Transverse colon (tissue), 4 donors: ENCODE data around the gene TEDDM1. TPM values are rescaled to one million over a fixed set of nuclear protein-coding genes. Genes with fewer than 3 reads are reported as not detected.
"Not testable (repeated sequence)": the region's sequence is repeated elsewhere in the genome, so short reads cannot be mapped to it uniquely, and the experiment has no call there.

Experiments used
- DNase-seq: peaks from one replicate; pipeline ENCODE4 v3.0.0-alpha.2; 2019
- H3K27ac ChIP-seq, 4 donors: fragments of 200-600 bp; sonication (generic); 2 replicates each; pipeline ENCODE4 v1.5.1; 2016 to 2018; ENCODE audit warnings: inconsistent platforms in 4 of 4
- H3K27me3 ChIP-seq: fragments of 200-600 bp; sonication (generic); 2 replicates; pipeline ENCODE4 v1.5.1; 2017; ENCODE audit warnings: inconsistent platforms
- H3K36me3 ChIP-seq, 4 donors: fragments of 200-600 bp; sonication (generic); 2 replicates each; pipeline ENCODE4 v1.5.1; 2017 to 2019; ENCODE audit warnings: inconsistent platforms in 4 of 4
- H3K4me1 ChIP-seq, 4 donors: fragments of 200-600 bp; sonication (generic); 2 replicates each; pipeline ENCODE4 v1.5.1; 2017 to 2020; ENCODE audit warnings: inconsistent platforms in 4 of 4
- H3K4me3 ChIP-seq, 4 donors: fragments of 200-600 bp; sonication (generic); 1 replicate in 1 of 4; 2 replicates in 3 of 4; pipeline versions ENCODE4 v1.5.1 to v1.6.1; 2017 to 2019; ENCODE audit warnings: inconsistent platforms in 4 of 4
- H3K9me3 ChIP-seq, 2 donors: fragments of 200-600 bp; sonication (generic); 2 replicates each; pipeline ENCODE4 v1.5.1; 2017 to 2019; ENCODE audit warnings: inconsistent platforms in 2 of 2
- EP300 ChIP-seq: sonication (generic); formaldehyde crosslinking; IDR thresholded peaks from one replicate; pipeline ENCODE4 v1.6.1; 2017; ENCODE audit warnings: antibody characterized with exemption, low read depth
- POLR2A ChIP-seq: fragments of 450-650 bp; IDR thresholded peaks from one replicate; pipeline ENCODE4 v1.6.1; 2016; ENCODE audit warnings: antibody characterized with exemption, mild to moderate bottlenecking, moderate library complexity
- POLR2AphosphoS5 ChIP-seq, 3 donors: sonication (generic); formaldehyde crosslinking; IDR thresholded peaks; one replicate each; pipeline ENCODE4 v1.6.1; 2016; ENCODE audit warnings: antibody characterized with exemption in 3 of 3
- WGBS, 2 donors: methylation state at CpG; one replicate each; pipeline ENCODE4 v1.1.5; 2018; ENCODE audit warnings: low coverage in 1 of 2; 5-methylcytosine and 5-hydroxymethylcytosine counted together
- in situ Hi-C, 4 donors: fragments of 200-750 bp; cut with MboI; loops; one replicate each; pipeline versions ENCODE4 v1.15.0 to v1.15.1; 2017; ENCODE audit warnings: low sequenced_read_pairs in 3 of 4, low pct_ligation_motif_present in 1 of 4, low pct_unique_long_range_greater_than_20kb in 1 of 4
- intact Hi-C: fragments of 100-400 bp; cut with DNase I; formaldehyde crosslinking; loops from one replicate; pipeline ENCODE4 v1.15.1; 2023; ENCODE audit warnings: low total_unique reads
- total RNA-seq, 4 donors: library from RNA; depleted of rRNA; stranded (reverse); fragments of >200 nt; gene quantifications; one replicate each; pipeline ENCODE4 v1.1.0, GENCODE V29; 2016
- TF ChIP-seq, protein P1 (sequence below), 5 experiments: fragments of 200-600 bp in 3 of 5; fragments of 450-650 bp in 2 of 5; sonication (generic) in 3 of 5; IDR thresholded peaks; 1 replicate in 2 of 5; 2 replicates in 3 of 5; pipeline ENCODE4 v1.5.1; 2016 to 2017; ENCODE audit warnings: antibody characterized with exemption in 5 of 5, inconsistent platforms in 3 of 5, mild to moderate bottlenecking in 2 of 5, moderate library complexity in 1 of 5

TEDDM1 gene
- total RNA-seq, 4 donors from 2014 or later: not detected

DNA sequence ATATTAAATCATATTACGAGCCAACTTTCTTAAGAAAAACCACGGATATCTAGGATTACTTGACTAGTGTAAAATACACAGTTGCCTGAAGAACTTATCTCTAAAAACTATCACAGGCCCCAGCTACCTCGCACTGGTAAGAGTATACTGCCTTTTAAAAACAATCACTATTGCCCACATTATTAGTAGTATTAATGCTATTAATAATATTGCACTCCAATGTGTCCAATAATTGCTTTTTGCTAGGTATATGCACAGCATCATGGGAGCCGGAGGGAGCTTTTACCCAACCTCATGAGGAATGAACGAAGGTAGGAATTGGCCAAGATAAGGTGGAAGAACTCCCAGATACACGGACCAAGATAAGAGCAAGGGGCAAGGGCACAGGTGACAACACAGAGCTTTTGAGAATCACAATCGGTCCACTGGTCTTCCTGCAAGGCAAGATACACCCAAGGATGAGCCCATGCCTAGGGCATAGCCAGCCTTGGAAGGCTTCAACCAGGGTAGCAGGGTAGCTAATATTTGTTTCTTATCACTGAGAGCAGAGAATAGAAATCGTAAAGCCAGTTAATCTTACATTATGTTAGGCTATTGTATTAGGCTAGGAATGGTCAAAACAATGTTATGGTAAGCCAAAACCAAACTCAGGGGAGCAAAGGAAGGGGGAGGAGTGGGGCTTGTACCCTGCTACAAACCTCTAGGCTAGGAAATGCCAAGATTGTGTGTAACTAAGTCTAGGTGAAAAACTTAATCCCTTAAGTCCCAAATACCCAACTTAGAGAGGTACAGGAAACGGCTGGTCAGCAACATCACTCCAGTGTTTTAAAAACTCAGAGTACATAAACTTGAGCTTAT is 18.3 kb downstream of the TEDDM1 start:
- no peak overlapping the region for H3K27ac ChIP-seq
- no peak overlapping the region for H3K4me3 ChIP-seq
- peaks cover 0 to 22% (median 4%) of the 10 kb centered on the region in 4 donors for H3K4me1 ChIP-seq
- WGBS, 2 donors: 88 to 91% methylated on average over 5 to 9 of the region's 9 CpGs
- peaks cover 0 to 48% (median 31%) of the 10 kb centered on the region in 4 donors for H3K36me3 ChIP-seq
- no peaks in the 10 kb centered on the region for H3K27me3 ChIP-seq
- no peak for DNase-seq
- in situ Hi-C loops: no loop called here
- peak in 1 of 3 donors; percentile 9 for TF ChIP-seq POLR2AphosphoS5 (IDR thresholded peaks at IDR 0.05)
- TF ChIP-seq, protein P1, sequence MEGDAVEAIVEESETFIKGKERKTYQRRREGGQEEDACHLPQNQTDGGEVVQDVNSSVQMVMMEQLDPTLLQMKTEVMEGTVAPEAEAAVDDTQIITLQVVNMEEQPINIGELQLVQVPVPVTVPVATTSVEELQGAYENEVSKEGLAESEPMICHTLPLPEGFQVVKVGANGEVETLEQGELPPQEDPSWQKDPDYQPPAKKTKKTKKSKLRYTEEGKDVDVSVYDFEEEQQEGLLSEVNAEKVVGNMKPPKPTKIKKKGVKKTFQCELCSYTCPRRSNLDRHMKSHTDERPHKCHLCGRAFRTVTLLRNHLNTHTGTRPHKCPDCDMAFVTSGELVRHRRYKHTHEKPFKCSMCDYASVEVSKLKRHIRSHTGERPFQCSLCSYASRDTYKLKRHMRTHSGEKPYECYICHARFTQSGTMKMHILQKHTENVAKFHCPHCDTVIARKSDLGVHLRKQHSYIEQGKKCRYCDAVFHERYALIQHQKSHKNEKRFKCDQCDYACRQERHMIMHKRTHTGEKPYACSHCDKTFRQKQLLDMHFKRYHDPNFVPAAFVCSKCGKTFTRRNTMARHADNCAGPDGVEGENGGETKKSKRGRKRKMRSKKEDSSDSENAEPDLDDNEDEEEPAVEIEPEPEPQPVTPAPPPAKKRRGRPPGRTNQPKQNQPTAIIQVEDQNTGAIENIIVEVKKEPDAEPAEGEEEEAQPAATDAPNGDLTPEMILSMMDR (IDR thresholded peaks at IDR 0.05): no peak
- H3K9me3 ChIP-seq: no peaks in the 10 kb centered on the region
- intact Hi-C loops: no loop called here

DNA sequence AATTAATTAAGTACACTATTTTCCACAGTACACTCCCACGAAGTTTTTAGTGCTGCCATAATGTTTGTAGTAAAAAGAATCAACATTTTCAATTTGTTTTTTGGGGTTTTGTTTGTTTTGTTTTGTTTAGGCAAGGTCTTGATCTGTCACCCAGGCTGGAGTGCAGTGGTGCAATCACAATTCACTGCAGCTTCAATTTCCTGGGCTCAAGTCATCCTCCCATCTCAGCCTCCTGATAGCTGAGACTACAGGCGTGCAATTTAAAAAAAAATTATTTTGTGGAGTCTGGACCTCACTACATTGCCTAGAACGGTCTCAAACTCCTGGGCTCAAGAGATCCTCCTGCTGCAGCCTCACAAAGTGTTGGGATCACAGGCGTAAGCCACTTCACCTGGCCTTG is 20.3 kb downstream of the TEDDM1 start:
- no peak for DNase-seq
- no peak overlapping the region for H3K4me3 ChIP-seq
- TF ChIP-seq POLR2A: no peak
- TF ChIP-seq EP300: no peak
- TF ChIP-seq POLR2AphosphoS5 (IDR thresholded peaks at IDR 0.05): no peak
- TF ChIP-seq, protein P1 (IDR thresholded peaks at IDR 0.05): no peak
- H3K9me3 ChIP-seq: no peaks in the 10 kb centered on the region
- H3K4me1 ChIP-seq: peaks cover 0 to 4% (median 0%) of the 10 kb centered on the region in 4 donors
- no peaks in the 10 kb centered on the region for H3K27me3 ChIP-seq
- peaks cover 0 to 28% (median 14%) of the 10 kb centered on the region in 4 donors for H3K36me3 ChIP-seq
- intact Hi-C loops (no loop called here), in situ Hi-C loops (no loop called here)
- H3K27ac ChIP-seq: peak overlapping the region in 1 of 4 donors; percentile 25
- 61 to 68% methylated on average over 2 to 4 of the region's 4 CpGs for WGBS, 2 donors

DNA sequence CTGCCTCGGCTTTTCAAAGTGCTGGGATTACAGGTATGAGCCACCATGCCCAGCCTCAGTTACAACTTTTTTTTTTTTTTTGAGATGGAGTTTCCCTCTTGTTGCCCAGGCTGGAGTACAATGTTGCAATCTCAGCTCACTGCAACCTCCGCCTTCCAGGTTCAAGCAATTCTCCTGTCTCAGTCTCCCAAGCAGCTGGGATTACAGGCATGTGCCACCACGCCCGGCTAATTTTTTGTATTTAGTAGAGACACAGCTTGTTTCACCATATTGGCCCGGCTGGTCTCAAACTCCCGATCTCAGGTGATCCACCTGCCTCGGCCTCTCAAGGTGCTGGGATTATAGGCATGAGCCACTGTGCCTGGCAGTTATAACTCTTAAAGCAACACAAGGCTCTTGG is 20.7 kb downstream of the TEDDM1 start:
- H3K4me1 ChIP-seq, H3K27me3 ChIP-seq, H3K4me3 ChIP-seq, H3K27ac ChIP-seq, intact Hi-C loops, H3K9me3 ChIP-seq, DNase-seq, in situ Hi-C loops: not testable (repeated sequence)
- 60 to 90% methylated on average over 1 to 7 of the region's 7 CpGs for WGBS, 2 donors
- H3K36me3 ChIP-seq: peaks cover 0 to 24% (median 11%) of the 10 kb centered on the region in 4 donors

DNA sequence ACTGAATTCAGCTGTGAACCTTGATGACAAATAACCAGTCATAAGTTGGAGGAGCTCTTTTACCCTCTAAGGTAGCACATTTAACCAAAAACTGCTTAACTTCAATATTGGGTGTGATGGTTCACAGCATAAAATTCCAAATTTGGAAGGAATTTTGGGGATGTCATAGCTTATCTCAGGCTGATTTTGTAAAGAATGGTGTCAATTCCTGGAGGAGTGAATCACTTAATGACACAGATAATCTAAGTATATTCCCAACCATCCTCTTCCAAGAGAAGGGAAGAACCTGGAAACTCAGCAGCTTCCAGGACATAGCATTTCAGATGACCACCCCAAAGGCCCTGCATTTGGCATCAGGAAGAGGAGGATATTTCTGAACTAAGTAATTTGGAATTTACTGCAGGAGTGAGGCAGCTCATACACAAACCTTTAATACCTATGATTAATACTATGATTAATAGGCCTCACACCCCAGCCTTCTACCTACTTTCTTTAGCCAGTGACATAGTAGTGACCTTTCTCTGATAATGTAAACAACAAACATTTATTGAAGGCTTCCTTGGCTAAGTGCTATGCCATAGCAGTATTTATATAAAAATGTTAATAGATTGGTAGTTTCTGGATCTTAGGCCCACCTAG is 23.4 kb downstream of the TEDDM1 start:
- no peaks in the 10 kb centered on the region for H3K4me1 ChIP-seq
- H3K27ac ChIP-seq: no peak overlapping the region
- no peaks in the 10 kb centered on the region for H3K27me3 ChIP-seq
- TF ChIP-seq POLR2A: no peak
- TF ChIP-seq POLR2AphosphoS5 (IDR thresholded peaks at IDR 0.05): no peak
- TF ChIP-seq, protein P1 (IDR thresholded peaks at IDR 0.05): no peak
- no peak for TF ChIP-seq EP300
- no peak for DNase-seq
- in situ Hi-C loops (no loop called here), intact Hi-C loops (no loop called here)
- no peaks in the 10 kb centered on the region for H3K9me3 ChIP-seq
- no peak overlapping the region for H3K4me3 ChIP-seq
- no peaks in the 10 kb centered on the region for H3K36me3 ChIP-seq
